Naive thymus-derived CD4-positive, alpha-beta T cell (primary cell): ENCODE data around the gene PARVG. TPM values are rescaled to one million over a fixed set of nuclear protein-coding genes. Genes with fewer than 3 reads are reported as not detected.

Experiments
- ATAC-seq: fragments of 150-1000 bp; cut with Tn5 transposase; 2 replicates; pipeline ENCODE4 v1.10.0; 2021; ENCODE audit warnings: mild to moderate bottlenecking, moderate library complexity
- CTCF ChIA-PET: fragments of 350-600 bp; sonication (Branson Sonifier 250); formaldehyde crosslinking; loops from one replicate; lab custom pipeline; 2021; ENCODE audit warnings: antibody characterized with exemption; lab: Charles Lee
- POLR2A ChIA-PET: fragments of 350-600 bp; sonication (Branson Sonifier 250); formaldehyde crosslinking; loops from one replicate; lab custom pipeline; 2021; ENCODE audit warnings: antibody characterized with exemption, inconsistent platforms; lab: Charles Lee
- DNase-seq, 9 donors: peaks; one replicate each; pipeline versions ENCODE4 v3.0.0 to v3.0.0-alpha.2; 2020 to 2022; ENCODE audit warnings: mixed read lengths in 1 of 9
- H3K27ac ChIP-seq: one replicate; pipeline ENCODE4 v1.7.0; 2013; ENCODE audit warnings: mild to moderate bottlenecking, low read depth, low read length, moderate library complexity
- H3K27me3 ChIP-seq, 2 donors: one replicate each; pipeline ENCODE4 v1.7.0; 2013; ENCODE audit warnings: low read length in 2 of 2, mild to moderate bottlenecking in 2 of 2, moderate library complexity in 2 of 2; ENCODE audit not compliant: control insufficient read depth in 2 of 2, insufficient read depth in 2 of 2
- H3K36me3 ChIP-seq, 3 experiments: 1 replicate in 2 of 3; 2 replicates in 1 of 3; pipeline ENCODE4 v1.7.0; 2013; ENCODE audit warnings: low read length in 3 of 3, mild to moderate bottlenecking in 3 of 3, moderate library complexity in 1 of 3; ENCODE audit not compliant: insufficient read depth in 3 of 3, control insufficient read depth in 2 of 3
- H3K4me1 ChIP-seq, 2 donors: one replicate each; pipeline ENCODE4 v1.7.0; 2013; ENCODE audit warnings: low read length in 2 of 2, mild to moderate bottlenecking in 2 of 2, moderate library complexity in 1 of 2; ENCODE audit not compliant: control insufficient read depth in 2 of 2, insufficient read depth in 2 of 2
- H3K4me3 ChIP-seq: 2 replicates; pipeline ENCODE4 v1.7.0; 2013; ENCODE audit warnings: mild to moderate bottlenecking, low read length
- H3K9me3 ChIP-seq, 3 experiments: 1 replicate in 2 of 3; 2 replicates in 1 of 3; pipeline ENCODE4 v1.7.0; 2013; ENCODE audit warnings: low read length in 3 of 3; ENCODE audit not compliant: control insufficient read depth in 2 of 3
- H3K27ac Mint-ChIP-seq, 9 donors: one replicate each; pipeline ENCODE4 v1.8.0; 2020 to 2022; ENCODE audit warnings: mixed read lengths in 9 of 9, mild to moderate bottlenecking in 8 of 9, moderate library complexity in 5 of 9, inconsistent platforms in 2 of 9
- H3K27me3 Mint-ChIP-seq, 5 donors: one replicate each; pipeline ENCODE4 v1.8.0; 2021 to 2022; ENCODE audit warnings: mixed read lengths in 5 of 5, mild to moderate bottlenecking in 1 of 5
- H3K36me3 Mint-ChIP-seq, 5 donors: one replicate each; pipeline ENCODE4 v1.8.0; 2020 to 2022; ENCODE audit warnings: mixed read lengths in 5 of 5, mild to moderate bottlenecking in 3 of 5, inconsistent platforms in 1 of 5
- H3K4me1 Mint-ChIP-seq, 7 donors: one replicate each; pipeline ENCODE4 v1.8.0; 2020 to 2022; ENCODE audit warnings: mixed read lengths in 7 of 7, mild to moderate bottlenecking in 3 of 7, inconsistent platforms in 1 of 7
- H3K4me3 Mint-ChIP-seq, 10 donors: one replicate each; pipeline ENCODE4 v1.8.0; 2020 to 2022; ENCODE audit warnings: mild to moderate bottlenecking in 10 of 10, mixed read lengths in 10 of 10, moderate library complexity in 6 of 10, inconsistent platforms in 2 of 10
- H3K9me3 Mint-ChIP-seq, 11 donors: one replicate each; pipeline ENCODE4 v1.8.0; 2020 to 2022; ENCODE audit warnings: mixed read lengths in 11 of 11, mild to moderate bottlenecking in 4 of 11, inconsistent platforms in 1 of 11, moderate library complexity in 1 of 11
- intact Hi-C, 2 donors: fragments of 100-400 bp; cut with micrococcal nuclease; formaldehyde crosslinking; loops; one replicate each; pipeline ENCODE4 v1.15.1; 2023
- polyA plus RNA-seq, 2 donors: library from polyadenylated mRNA; unstranded; fragments of 300-500 nt; fragmentation: Illumina TruSeq; gene quantifications; one replicate each; pipeline ENCODE4 v1.2.3, GENCODE V29; 2021
- total RNA-seq, 6 experiments: library from RNA in 5 of 6; stranded (reverse) in 5 of 6; gene quantifications; 1 replicate in 5 of 6; 2 replicates in 1 of 6; pipeline ENCODE4 v1.2.3 and lab custom pipeline; 2021 to 2026

PARVG gene
- total and polyA plus RNA-seq, 7 experiments from 2014 or later, result 36.4 to 209 (median 142) TPM

- no peaks in the 10 kb centered on the region for H3K9me3 Mint-ChIP-seq
- H3K36me3 Mint-ChIP-seq, result peaks cover 0 to 8% (median 0%) of the 10 kb centered on the region in 5 donors
- DNase-seq (peak in 4 of 9 donors; percentile 8 to 33 (median 29)), ATAC-seq (peak; percentile 17)
- H3K4me3 ChIP-seq, result peak overlapping the region; percentile 83
- H3K4me1 Mint-ChIP-seq, result peaks cover 15 to 33% (median 30%) of the 10 kb centered on the region in 7 donors
- H3K27ac ChIP-seq, result peak overlapping the region; percentile 80
- CTCF ChIA-PET, result no interaction called here
- peak overlapping the region; percentile 84 to 97 (median 92) for H3K4me3 Mint-ChIP-seq
- H3K27ac Mint-ChIP-seq, result peak overlapping the region; percentile 88 to 98 (median 95)
- peaks cover 11 to 14% of the 10 kb centered on the region in 2 donors for H3K4me1 ChIP-seq
- no peaks in the 10 kb centered on the region for H3K9me3 ChIP-seq
- peaks cover 0 to 24% (median 0%) of the 10 kb centered on the region in 3 experiments for H3K36me3 ChIP-seq
- no peaks in the 10 kb centered on the region for H3K27me3 ChIP-seq
- intact Hi-C loops, result loop anchor here (1.0 to 10.0 kb wide), 12 partner anchors 9 to 520 kb away; partner anchors contain the start of genes EFCAB6 (in 2 of the 2), RTL6 (in 2 of the 2) and PRR5 (in 1 of the 2)
- H3K27me3 Mint-ChIP-seq, result peaks cover 0 to 8% (median 0%) of the 10 kb centered on the region in 5 donors
- POLR2A ChIA-PET, result interaction anchor here (0.7 to 1.8 kb wide), 5 partner anchors 8 to 991 kb away, joined by 3 to 7 read pairs (median 3); no protein-coding TSS in a partner anchor
These were observed 1.3 kb downstream of the PARVG start for GRCh38 chr22:44181912-44182587.

- peaks cover 11 to 14% of the 10 kb centered on the region in 2 donors for H3K4me1 ChIP-seq
- peak overlapping the region; percentile 88 to 98 (median 95) for H3K27ac Mint-ChIP-seq
- H3K4me3 Mint-ChIP-seq, result peak overlapping the region; percentile 84 to 97 (median 92)
- no peaks in the 10 kb centered on the region for H3K9me3 Mint-ChIP-seq
- ATAC-seq, result peak; percentile 64
- H3K27ac ChIP-seq, result peak overlapping the region; percentile 80
- H3K4me1 Mint-ChIP-seq, result peaks cover 15 to 33% (median 30%) of the 10 kb centered on the region in 7 donors
- H3K27me3 ChIP-seq, result no peaks in the 10 kb centered on the region
- peaks cover 0 to 8% (median 0%) of the 10 kb centered on the region in 5 donors for H3K36me3 Mint-ChIP-seq
- intact Hi-C loops, result loop anchor here (1.0 to 10.0 kb wide), 11 partner anchors 9 to 520 kb away; partner anchors contain the start of genes EFCAB6 (in 2 of the 2), RTL6 (in 2 of the 2) and PRR5 (in 1 of the 2)
- peak in 8 of 9 donors; percentile 18 to 50 (median 32) for DNase-seq
- POLR2A ChIA-PET, result interaction anchor here (0.7 to 1.8 kb wide), 2 partner anchors 11 to 990 kb away, joined by 3 to 7 read pairs; no protein-coding TSS in a partner anchor
- no peaks in the 10 kb centered on the region for H3K9me3 ChIP-seq
- peaks cover 0 to 24% (median 0%) of the 10 kb centered on the region in 3 experiments for H3K36me3 ChIP-seq
- peaks cover 0 to 8% (median 0%) of the 10 kb centered on the region in 5 donors for H3K27me3 Mint-ChIP-seq
- peak overlapping the region; percentile 83 for H3K4me3 ChIP-seq
- CTCF ChIA-PET, result no interaction called here
These were observed 2.0 kb downstream of the PARVG start for GRCh38 chr22:44182588-44183286.

GRCh38 chr22:44183287-44183588 is 2.5 kb downstream of the PARVG start:
- Histone ChIP-seq H3K4me3 (peak overlapping the region; percentile 83), H3K9me3 (no peaks in the 10 kb centered on the region), H3K36me3 (peaks cover 0 to 24% (median 0%) of the 10 kb centered on the region in 3 experiments), H3K27ac (peak overlapping the region; percentile 80), H3K27me3 (no peaks in the 10 kb centered on the region), H3K4me1 (peaks cover 11 to 14% of the 10 kb centered on the region in 2 donors)
- Mint-ChIP-seq H3K4me1 (peaks cover 16 to 33% (median 30%) of the 10 kb centered on the region in 7 donors), H3K27me3 (peaks cover 0 to 8% (median 0%) of the 10 kb centered on the region in 5 donors), H3K4me3 (peak overlapping the region; percentile 84 to 97 (median 92)), H3K27ac (peak overlapping the region; percentile 27 to 97 (median 91)), H3K9me3 (no peaks in the 10 kb centered on the region), H3K36me3 (peaks cover 0 to 8% (median 0%) of the 10 kb centered on the region in 5 donors)
- no peak for DNase-seq
- intact Hi-C loops, result loop anchor here (2.0 to 10.0 kb wide), 10 partner anchors 98 to 519 kb away; partner anchors contain the start of genes EFCAB6 (in 2 of the 2), RTL6 (in 2 of the 2) and PRR5 (in 1 of the 2)
- ATAC-seq, result no peak
- ChIA-PET POLR2A (interaction anchor here (1.8 kb wide), 1 partner anchor 10 kb away, joined by 7 read pairs; no protein-coding TSS in a partner anchor), CTCF (no interaction called here)

GRCh38 chr22:44184006-44184405 is 3.3 kb downstream of the PARVG start:
- peaks cover 0 to 8% (median 0%) of the 10 kb centered on the region in 5 donors for H3K27me3 Mint-ChIP-seq
- ATAC-seq (no peak), DNase-seq (no peak)
- no peak overlapping the region for H3K4me3 ChIP-seq
- H3K4me1 Mint-ChIP-seq, result peaks cover 23 to 33% (median 30%) of the 10 kb centered on the region in 7 donors
- peak overlapping the region in 7 of 9 donors; percentile 46 to 97 (median 90) for H3K27ac Mint-ChIP-seq
- intact Hi-C loops, result loop anchor here (5.0 to 10.0 kb wide), 9 partner anchors 99 to 518 kb away; partner anchors contain the start of genes RTL6 (in 2 of the 2), EFCAB6 (in 1 of the 2) and PRR5 (in 1 of the 2)
- H3K36me3 ChIP-seq, result peaks cover 0 to 24% (median 0%) of the 10 kb centered on the region in 3 experiments
- peak overlapping the region in 6 of 10 donors; percentile 39 to 97 (median 92) for H3K4me3 Mint-ChIP-seq
- no peaks in the 10 kb centered on the region for H3K27me3 ChIP-seq
- peaks cover 11 to 14% of the 10 kb centered on the region in 2 donors for H3K4me1 ChIP-seq
- H3K27ac ChIP-seq, result no peak overlapping the region
- CTCF ChIA-PET, result no interaction called here
- no peaks in the 10 kb centered on the region for H3K9me3 ChIP-seq
- peaks cover 0 to 8% (median 0%) of the 10 kb centered on the region in 5 donors for H3K36me3 Mint-ChIP-seq
- POLR2A ChIA-PET, result no interaction called here
- H3K9me3 Mint-ChIP-seq, result no peaks in the 10 kb centered on the region

- DNase-seq (no peak), ATAC-seq (no peak)
- Histone ChIP-seq H3K9me3 (no peaks in the 10 kb centered on the region), H3K4me3 (no peak overlapping the region), H3K27ac (no peak overlapping the region), H3K4me1 (peaks cover 8 to 14% of the 10 kb centered on the region in 2 donors), H3K27me3 (no peaks in the 10 kb centered on the region), H3K36me3 (peaks cover 0 to 24% (median 0%) of the 10 kb centered on the region in 3 experiments)
- Mint-ChIP-seq H3K9me3 (no peaks in the 10 kb centered on the region), H3K4me3 (peak overlapping the region in 1 of 10 donors; percentile 51), H3K4me1 (peaks cover 22 to 32% (median 29%) of the 10 kb centered on the region in 7 donors), H3K27me3 (peaks cover 0 to 3% (median 0%) of the 10 kb centered on the region in 5 donors), H3K36me3 (peaks cover 0 to 9% (median 0%) of the 10 kb centered on the region in 5 donors), H3K27ac (peak overlapping the region in 7 of 9 donors; percentile 43 to 88 (median 72))
- intact Hi-C loops, result loop anchor here (10.0 kb wide), 4 partner anchors 101 to 499 kb away; partner anchors contain the start of gene EFCAB6 (in 1 of the 2)
- CTCF ChIA-PET, result no interaction called here
- POLR2A ChIA-PET, result no interaction called here
These were observed 4.8 kb downstream of the PARVG start for GRCh38 chr22:44185237-44186120.
